NCI-H1436 treated with DMSO at 0.1 percent for 48 hours (cell line): Measurements from ENCODE around the gene FANCM.

Experiments used
- DNase-seq: peaks from one replicate; lab custom pipeline; 2025; lab: John Stamatoyannopoulos, UW

The FANCM gene

DNA sequence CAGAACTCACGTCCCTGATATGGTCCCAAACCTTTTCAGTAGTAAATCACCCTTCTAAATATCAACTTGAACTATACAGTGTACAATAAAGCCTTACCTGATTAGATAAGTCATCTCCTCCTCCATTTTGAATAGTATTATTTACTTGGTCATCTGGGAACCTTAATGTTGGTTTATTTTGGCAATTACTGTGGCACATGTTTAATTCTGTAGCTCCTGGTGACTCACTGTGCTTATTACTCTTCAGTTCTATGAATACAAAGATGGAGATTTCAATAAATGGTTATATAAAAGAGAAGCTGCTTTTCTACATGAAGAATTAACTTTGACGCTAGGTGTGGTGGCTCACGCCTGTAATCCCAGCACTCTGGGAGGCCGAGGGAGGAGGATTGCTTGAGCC lies 91.8 kb downstream of the FANCM start:
- DNase-seq: no peak

DNA sequence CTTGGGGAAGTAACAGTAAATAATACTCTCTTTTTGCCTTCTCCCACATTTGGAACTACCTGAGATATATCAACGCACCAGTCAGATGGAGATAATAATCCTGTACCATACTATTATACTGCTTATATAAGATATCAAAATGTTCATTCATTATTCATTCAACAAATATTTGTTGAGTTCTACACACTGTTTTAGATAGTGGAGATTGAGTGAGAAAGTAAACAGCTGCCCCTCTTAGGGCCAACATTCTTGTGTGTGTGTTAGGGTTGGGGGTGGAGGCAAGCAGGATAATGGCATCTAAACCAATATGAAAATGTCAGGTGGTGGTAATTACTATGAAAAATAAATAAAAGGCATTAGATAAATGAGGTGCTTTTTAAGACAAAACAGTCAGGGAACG lies 103.3 kb downstream of the FANCM start:
- DNase-seq: no peak

DNA sequence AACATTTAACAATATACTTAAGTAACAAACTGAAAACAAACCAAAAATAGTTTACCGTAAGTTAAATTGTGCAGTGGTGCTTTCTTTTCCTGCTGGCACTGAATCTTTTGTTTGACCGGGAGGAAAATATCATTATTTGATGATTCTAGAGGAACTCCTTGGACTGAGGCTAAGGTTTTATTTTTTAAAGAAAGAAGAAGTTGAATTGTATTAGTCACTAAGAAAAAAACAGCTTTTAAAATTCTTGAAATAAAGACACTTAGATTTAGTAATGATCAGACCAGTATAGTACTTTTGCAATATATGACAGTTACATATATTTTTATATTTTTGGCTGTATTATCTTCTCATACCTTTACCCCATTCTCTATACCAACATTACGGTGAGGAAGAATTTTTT lies 107.0 kb downstream of the FANCM start:
- DNase-seq: no peak

DNA sequence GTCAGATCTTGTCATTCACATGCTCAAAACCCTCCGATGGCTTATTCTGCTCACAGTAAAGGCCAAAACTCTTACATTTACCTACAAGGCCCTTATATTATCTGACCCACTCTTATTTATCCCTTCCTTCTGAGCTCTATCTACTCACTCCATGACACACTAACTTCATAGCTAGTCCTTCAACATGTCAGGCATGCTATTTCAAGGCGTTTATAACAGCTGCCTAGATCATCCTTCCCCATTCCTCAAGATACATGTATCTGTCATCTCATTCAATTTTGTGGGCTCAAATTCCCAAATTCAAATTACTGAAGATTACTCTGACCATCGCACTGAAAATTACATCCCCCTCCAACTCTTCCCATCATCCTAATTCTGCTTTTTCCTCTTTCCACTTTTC lies 110.4 kb downstream of the FANCM start:
- DNase-seq: no peak

DNA sequence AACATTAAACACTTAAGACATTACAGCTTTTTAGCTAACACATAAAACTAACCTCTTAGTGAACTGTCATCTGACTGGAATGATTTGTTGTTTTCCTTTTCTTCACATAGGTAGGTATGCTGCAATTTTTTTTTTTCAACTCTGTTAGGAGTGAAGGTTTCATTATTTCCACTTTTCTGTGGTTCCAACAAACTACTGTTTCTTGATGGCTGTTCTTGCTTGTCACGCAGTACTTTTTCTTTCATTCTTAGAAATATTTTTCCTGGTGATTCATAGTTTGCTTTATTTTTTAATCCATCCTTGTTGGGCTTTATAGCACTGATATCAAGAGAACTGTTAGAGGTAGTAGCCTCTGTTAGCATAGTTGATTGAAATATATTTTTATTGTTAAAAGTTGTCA lies 111.0 kb downstream of the FANCM start:
- no peak for DNase-seq

DNA sequence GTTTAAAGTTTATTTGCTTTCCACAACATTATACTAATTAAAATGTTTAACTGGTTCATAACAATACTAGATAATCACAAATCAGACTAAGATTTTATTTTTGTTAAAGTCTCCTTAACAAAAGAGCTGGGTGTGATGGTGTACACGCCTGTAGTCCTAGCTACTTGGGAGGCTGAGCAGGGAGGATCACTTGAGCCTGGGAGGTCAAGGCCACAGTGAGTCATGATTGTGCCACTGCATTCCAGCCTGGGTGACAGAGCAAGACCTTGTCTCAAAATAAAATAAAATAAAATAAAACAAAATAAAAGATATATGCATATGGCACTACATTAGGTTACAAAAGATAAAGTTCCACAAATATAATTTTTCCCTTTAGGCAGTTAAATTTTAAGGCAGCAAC lies 111.7 kb downstream of the FANCM start:
- no peak for DNase-seq

DNA sequence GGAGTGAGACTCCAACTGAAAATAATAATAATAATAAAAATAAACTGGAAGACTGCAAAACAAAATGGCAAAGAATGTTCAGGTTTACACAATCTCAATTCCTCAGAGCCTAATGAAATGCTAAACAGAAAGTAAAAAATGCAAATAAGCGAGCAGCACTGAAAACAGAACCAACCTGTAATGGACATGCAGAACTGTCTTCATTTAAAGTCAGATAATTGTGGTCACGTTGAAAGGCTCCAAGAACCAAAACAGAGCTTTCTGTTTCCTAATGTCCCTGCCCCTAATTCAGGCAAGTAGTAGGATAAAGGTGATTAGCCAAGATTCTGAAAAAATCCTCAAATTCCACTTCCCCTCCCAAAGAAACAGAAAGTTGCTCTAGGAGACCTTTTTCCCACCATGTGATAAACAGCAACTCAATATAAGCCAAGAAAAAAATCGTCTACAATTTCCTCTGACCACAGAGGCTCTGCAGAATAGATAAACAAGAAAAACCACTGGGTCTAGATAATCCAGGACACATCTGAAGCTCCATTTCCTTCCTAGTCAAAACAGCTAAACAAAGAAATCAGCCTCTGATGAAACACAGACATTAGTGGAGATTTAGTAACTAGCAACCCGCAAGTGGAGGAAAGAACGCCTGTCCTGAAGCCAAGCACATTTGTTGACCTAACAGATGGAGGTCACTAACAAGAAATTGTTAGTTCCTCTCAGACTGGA lies 114.3 kb downstream of the FANCM start:
- DNase-seq: no peak
